ENCODE data around the gene ETS2.

DNA sequence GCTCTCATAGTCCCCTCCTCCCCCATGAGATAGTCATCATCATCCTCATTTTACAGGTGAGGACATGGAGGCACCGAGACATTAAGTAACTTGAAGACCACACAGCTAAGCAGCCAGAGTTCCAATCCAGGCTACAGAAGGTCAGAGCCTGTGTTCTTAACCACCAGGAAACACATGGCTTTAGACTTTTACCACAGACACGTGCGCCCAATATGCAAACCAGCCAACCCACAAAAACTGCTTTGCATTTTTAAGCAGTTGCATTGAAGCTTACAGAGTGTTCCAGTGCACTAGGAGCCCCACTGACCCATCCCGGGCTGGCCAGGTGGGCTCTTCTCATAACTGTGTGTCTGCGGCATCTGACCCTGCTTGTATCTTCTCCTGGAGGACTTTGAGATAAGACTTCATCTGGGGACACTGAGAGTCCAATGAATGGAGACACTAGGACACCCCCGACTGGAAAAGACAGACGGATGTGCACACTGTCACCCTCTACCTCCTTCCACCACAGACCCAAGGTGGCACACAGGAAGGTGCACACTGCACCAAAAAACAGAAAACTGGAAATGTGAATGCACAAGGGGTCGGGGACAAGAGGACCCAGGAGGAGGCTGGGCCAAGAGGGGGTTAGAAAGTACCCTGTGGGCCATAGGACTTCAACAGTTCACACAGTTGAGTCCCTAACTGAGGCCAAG lies 56.4 kb downstream of the ETS2 start:
- TF ChIP-seq, protein P1, sequence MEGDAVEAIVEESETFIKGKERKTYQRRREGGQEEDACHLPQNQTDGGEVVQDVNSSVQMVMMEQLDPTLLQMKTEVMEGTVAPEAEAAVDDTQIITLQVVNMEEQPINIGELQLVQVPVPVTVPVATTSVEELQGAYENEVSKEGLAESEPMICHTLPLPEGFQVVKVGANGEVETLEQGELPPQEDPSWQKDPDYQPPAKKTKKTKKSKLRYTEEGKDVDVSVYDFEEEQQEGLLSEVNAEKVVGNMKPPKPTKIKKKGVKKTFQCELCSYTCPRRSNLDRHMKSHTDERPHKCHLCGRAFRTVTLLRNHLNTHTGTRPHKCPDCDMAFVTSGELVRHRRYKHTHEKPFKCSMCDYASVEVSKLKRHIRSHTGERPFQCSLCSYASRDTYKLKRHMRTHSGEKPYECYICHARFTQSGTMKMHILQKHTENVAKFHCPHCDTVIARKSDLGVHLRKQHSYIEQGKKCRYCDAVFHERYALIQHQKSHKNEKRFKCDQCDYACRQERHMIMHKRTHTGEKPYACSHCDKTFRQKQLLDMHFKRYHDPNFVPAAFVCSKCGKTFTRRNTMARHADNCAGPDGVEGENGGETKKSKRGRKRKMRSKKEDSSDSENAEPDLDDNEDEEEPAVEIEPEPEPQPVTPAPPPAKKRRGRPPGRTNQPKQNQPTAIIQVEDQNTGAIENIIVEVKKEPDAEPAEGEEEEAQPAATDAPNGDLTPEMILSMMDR (IDR thresholded peaks at IDR 0.05), result no peak
- TF ChIP-seq POLR2A (IDR thresholded peaks at IDR 0.05), result no peak
